HEK293 (cell line): ENCODE measurements around the gene ARFRP1.

Experiments
- EGR2 ChIP-seq: fragments of 450-650 bp; formaldehyde crosslinking; IDR thresholded peaks from 2 replicates; pipeline ENCODE4 v1.5.1; 2016; ENCODE audit warnings: low read depth, missing biosample characterization, missing genetic modification characterization
- GLI4 ChIP-seq: fragments of 450-650 bp; formaldehyde crosslinking; IDR thresholded peaks from 2 replicates; pipeline ENCODE4 v1.5.1; 2016; ENCODE audit warnings: missing biosample characterization, missing genetic modification characterization
- GLIS1 ChIP-seq: fragments of 450-650 bp; formaldehyde crosslinking; IDR thresholded peaks from 2 replicates; pipeline ENCODE4 v1.5.1; 2016; ENCODE audit warnings: missing biosample characterization, missing genetic modification characterization
- HOXC10 ChIP-seq: sonication (generic); formaldehyde crosslinking; IDR thresholded peaks from 2 replicates; pipeline ENCODE4 v1.8.1; 2023; ENCODE audit warnings: mild to moderate bottlenecking, missing genetic modification reagents
- SP2 ChIP-seq: fragments of 450-650 bp; formaldehyde crosslinking; IDR thresholded peaks from 2 replicates; pipeline ENCODE4 v1.5.1; 2016; ENCODE audit warnings: missing biosample characterization, missing genetic modification characterization
- ZBTB7A ChIP-seq: fragments of 450-650 bp; formaldehyde crosslinking; IDR thresholded peaks from 2 replicates; pipeline ENCODE4 v1.5.1; 2016; ENCODE audit warnings: low read depth, missing biosample characterization, missing genetic modification characterization
- ZNF155 ChIP-seq: fragments of 450-650 bp; formaldehyde crosslinking; IDR thresholded peaks from 2 replicates; pipeline ENCODE4 v1.5.1; 2016; ENCODE audit warnings: missing biosample characterization, missing genetic modification characterization
- ZNF184 ChIP-seq: fragments of 450-650 bp; IDR thresholded peaks from 2 replicates; pipeline ENCODE4 v1.5.1; 2018; ENCODE audit warnings: missing biosample characterization, mild to moderate bottlenecking, missing genetic modification characterization
- ZNF202 ChIP-seq: fragments of 450-650 bp; formaldehyde crosslinking; IDR thresholded peaks from 2 replicates; pipeline ENCODE4 v1.5.1; 2016; ENCODE audit warnings: missing biosample characterization, missing genetic modification characterization, borderline replicate concordance
- ZNF248 ChIP-seq: fragments of 450-650 bp; formaldehyde crosslinking; IDR thresholded peaks from 2 replicates; pipeline ENCODE4 v1.5.1; 2017; ENCODE audit warnings: missing biosample characterization, missing genetic modification characterization
- ZNF335 ChIP-seq: fragments of 450-650 bp; formaldehyde crosslinking; conservative IDR thresholded peaks from 2 replicates; pipeline ENCODE4 v1.5.1; 2016; ENCODE audit warnings: missing biosample characterization, missing genetic modification characterization
- ZNF341 ChIP-seq: fragments of 450-650 bp; formaldehyde crosslinking; IDR thresholded peaks from 2 replicates; pipeline ENCODE4; 2016; ENCODE audit warnings: low read depth, missing biosample characterization, missing genetic modification characterization
- ZNF391 ChIP-seq: fragments of 450-650 bp; formaldehyde crosslinking; IDR thresholded peaks from 2 replicates; pipeline ENCODE4 v1.5.1; 2016; ENCODE audit warnings: low read depth, missing biosample characterization, missing genetic modification characterization, borderline replicate concordance
- ZNF529 ChIP-seq: fragments of 450-650 bp; formaldehyde crosslinking; IDR thresholded peaks from 2 replicates; pipeline ENCODE4 v1.5.1; 2017; ENCODE audit warnings: missing genetic modification characterization, missing biosample characterization; ENCODE audit not compliant: insufficient replicate concordance
- ZNF549 ChIP-seq: fragments of 450-650 bp; IDR thresholded peaks from 2 replicates; pipeline ENCODE4 v1.5.1; 2018; ENCODE audit warnings: missing biosample characterization, missing genetic modification characterization, mild to moderate bottlenecking, inconsistent platforms, moderate library complexity
- ZNF560 ChIP-seq: fragments of 450-650 bp; formaldehyde crosslinking; IDR thresholded peaks from 2 replicates; pipeline ENCODE4 v1.5.1; 2017; ENCODE audit warnings: missing biosample characterization, missing genetic modification characterization, borderline replicate concordance
- ZNF654 ChIP-seq: fragments of 450-650 bp; formaldehyde crosslinking; IDR thresholded peaks from 2 replicates; pipeline ENCODE4 v1.5.1; 2016; ENCODE audit warnings: low read depth, missing biosample characterization, missing genetic modification characterization
- ZNF660 ChIP-seq: fragments of 450-650 bp; IDR thresholded peaks from 2 replicates; pipeline ENCODE4 v1.5.1; 2018; ENCODE audit warnings: missing biosample characterization, mild to moderate bottlenecking, missing genetic modification characterization
- ZNF664 ChIP-seq: fragments of 450-650 bp; formaldehyde crosslinking; IDR thresholded peaks from 2 replicates; pipeline ENCODE4 v1.5.1; 2016; ENCODE audit warnings: missing biosample characterization, missing genetic modification characterization
- ZNF701 ChIP-seq: fragments of 450-650 bp; formaldehyde crosslinking; IDR thresholded peaks from 2 replicates; pipeline ENCODE4 v1.5.1; 2016; ENCODE audit warnings: missing biosample characterization, missing genetic modification characterization
- ZNF707 ChIP-seq: fragments of 450-650 bp; formaldehyde crosslinking; IDR thresholded peaks from 2 replicates; pipeline ENCODE4 v1.5.1; 2016; ENCODE audit warnings: missing biosample characterization, missing genetic modification characterization
- ZNF776 ChIP-seq: fragments of 450-650 bp; formaldehyde crosslinking; IDR thresholded peaks from 2 replicates; pipeline ENCODE4 v1.5.0; 2017; ENCODE audit warnings: missing biosample characterization, missing genetic modification characterization, borderline replicate concordance
- ZNF777 ChIP-seq: fragments of 450-650 bp; formaldehyde crosslinking; IDR thresholded peaks from 2 replicates; pipeline ENCODE4 v1.5.1; 2017; ENCODE audit warnings: missing biosample characterization, missing genetic modification characterization, borderline replicate concordance
- ZNF837 ChIP-seq: fragments of 450-650 bp; formaldehyde crosslinking; IDR thresholded peaks from 2 replicates; pipeline ENCODE4 v1.5.1; 2016; ENCODE audit warnings: missing biosample characterization, missing genetic modification characterization
- TF ChIP-seq, protein P1 (sequence below): fragments of 450-650 bp; formaldehyde crosslinking; optimal IDR thresholded peaks from 2 replicates; pipeline ENCODE3; 2016; ENCODE audit warnings: missing biosample characterization, mild to moderate bottlenecking, missing genetic modification characterization
- TF ChIP-seq, protein P2 (sequence below): fragments of 450-650 bp; formaldehyde crosslinking; IDR thresholded peaks from 2 replicates; pipeline ENCODE4 v1.5.1; 2016; ENCODE audit warnings: missing biosample characterization, missing genetic modification characterization
- TF ChIP-seq, protein P3 (sequence below): fragments of 450-650 bp; formaldehyde crosslinking; IDR thresholded peaks from 2 replicates; pipeline ENCODE4 v1.5.1; 2016; ENCODE audit warnings: missing biosample characterization, missing genetic modification characterization
- TF ChIP-seq, protein P4 (sequence below): fragments of 450-650 bp; formaldehyde crosslinking; IDR thresholded peaks from 2 replicates; pipeline ENCODE4 v1.5.1; 2016; ENCODE audit warnings: missing biosample characterization, missing genetic modification characterization, borderline replicate concordance

ARFRP1 gene

DNA sequence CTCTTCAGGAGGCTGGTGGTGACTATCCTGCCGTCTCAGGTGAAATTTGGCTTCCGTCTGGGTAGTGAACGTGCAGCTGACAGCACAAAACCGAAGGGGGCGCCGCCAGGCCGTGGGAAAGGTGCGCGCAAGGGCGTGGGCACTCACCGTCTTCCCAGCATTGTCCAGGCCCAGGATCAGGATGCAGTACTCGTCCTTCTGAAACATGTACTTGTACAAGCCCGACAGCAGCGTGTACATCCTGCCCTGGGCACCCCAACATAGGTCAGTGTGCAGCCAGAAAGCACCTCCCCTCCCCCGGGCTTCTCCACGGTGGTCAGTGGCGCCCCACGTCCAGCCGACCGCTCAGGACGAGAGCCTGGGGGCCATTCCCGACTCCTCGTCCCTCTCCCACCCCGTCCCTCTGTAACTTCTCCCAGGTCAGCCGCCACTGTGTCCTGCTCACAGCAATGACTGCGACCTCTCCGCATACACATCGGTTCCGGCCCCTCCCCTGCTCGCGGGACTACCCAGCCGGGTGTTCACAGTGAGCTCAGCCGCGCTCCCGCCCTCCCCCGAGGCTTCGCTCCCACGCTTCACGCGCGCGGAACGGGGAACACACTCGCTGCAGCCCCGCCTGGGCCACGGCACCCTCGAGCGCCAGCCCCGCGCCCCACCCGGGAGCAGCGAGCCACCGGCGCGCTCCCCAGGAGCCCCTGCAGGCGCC lies 771 bp downstream of the ARFRP1 start (continued):
- TF ChIP-seq ZNF664 (tag by site-specific recombination), result no peak
- TF ChIP-seq ZNF341 (tag by site-specific recombination), result peak; percentile 36; the same call in 1 of the 2 replicates
- TF ChIP-seq ZNF202, result no peak
- TF ChIP-seq, protein P1, sequence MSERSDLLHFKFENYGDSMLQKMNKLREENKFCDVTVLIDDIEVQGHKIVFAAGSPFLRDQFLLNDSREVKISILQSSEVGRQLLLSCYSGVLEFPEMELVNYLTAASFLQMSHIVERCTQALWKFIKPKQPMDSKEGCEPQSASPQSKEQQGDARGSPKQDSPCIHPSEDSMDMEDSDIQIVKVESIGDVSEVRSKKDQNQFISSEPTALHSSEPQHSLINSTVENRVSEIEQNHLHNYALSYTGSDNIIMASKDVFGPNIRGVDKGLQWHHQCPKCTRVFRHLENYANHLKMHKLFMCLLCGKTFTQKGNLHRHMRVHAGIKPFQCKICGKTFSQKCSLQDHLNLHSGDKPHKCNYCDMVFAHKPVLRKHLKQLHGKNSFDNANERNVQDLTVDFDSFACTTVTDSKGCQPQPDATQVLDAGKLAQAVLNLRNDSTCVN (tag by site-specific recombination), result peak; percentile 98
- TF ChIP-seq, protein P2, sequence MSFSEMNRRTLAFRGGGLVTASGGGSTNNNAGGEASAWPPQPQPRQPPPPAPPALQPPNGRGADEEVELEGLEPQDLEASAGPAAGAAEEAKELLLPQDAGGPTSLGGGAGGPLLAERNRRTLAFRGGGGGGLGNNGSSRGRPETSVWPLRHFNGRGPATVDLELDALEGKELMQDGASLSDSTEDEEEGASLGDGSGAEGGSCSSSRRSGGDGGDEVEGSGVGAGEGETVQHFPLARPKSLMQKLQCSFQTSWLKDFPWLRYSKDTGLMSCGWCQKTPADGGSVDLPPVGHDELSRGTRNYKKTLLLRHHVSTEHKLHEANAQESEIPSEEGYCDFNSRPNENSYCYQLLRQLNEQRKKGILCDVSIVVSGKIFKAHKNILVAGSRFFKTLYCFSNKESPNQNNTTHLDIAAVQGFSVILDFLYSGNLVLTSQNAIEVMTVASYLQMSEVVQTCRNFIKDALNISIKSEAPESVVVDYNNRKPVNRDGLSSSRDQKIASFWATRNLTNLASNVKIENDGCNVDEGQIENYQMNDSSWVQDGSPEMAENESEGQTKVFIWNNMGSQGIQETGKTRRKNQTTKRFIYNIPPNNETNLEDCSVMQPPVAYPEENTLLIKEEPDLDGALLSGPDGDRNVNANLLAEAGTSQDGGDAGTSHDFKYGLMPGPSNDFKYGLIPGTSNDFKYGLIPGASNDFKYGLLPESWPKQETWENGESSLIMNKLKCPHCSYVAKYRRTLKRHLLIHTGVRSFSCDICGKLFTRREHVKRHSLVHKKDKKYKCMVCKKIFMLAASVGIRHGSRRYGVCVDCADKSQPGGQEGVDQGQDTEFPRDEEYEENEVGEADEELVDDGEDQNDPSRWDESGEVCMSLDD, result peak; percentile 36; the same call in 1 of the 2 replicates
- TF ChIP-seq ZNF549 (tag by site-specific recombination), result no peak
- TF ChIP-seq ZNF529, result no peak
- TF ChIP-seq ZNF335 (tag by site-specific recombination), result no peak; the same call in 1 of the 2 replicates
- TF ChIP-seq, protein P3, sequence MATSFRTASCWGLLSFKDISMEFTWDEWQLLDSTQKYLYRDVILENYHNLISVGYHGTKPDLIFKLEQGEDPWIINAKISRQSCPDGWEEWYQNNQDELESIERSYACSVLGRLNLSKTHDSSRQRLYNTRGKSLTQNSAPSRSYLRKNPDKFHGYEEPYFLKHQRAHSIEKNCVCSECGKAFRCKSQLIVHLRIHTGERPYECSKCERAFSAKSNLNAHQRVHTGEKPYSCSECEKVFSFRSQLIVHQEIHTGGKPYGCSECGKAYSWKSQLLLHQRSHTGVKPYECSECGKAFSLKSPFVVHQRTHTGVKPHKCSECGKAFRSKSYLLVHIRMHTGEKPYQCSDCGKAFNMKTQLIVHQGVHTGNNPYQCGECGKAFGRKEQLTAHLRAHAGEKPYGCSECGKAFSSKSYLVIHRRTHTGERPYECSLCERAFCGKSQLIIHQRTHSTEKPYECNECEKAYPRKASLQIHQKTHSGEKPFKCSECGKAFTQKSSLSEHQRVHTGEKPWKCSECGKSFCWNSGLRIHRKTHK (tag by site-specific recombination), result no peak
- no peak for TF ChIP-seq ZNF776
- no peak for TF ChIP-seq ZNF837
- TF ChIP-seq ZBTB7A (tag by site-specific recombination), result peak; percentile 15; the same call in 1 of the 2 replicates
- no peak for TF ChIP-seq HOXC10 (CRISPR knock-in tag)
- TF ChIP-seq GLI4 (tag by site-specific recombination), result no peak
- no peak; the same call in none of the 2 replicates for TF ChIP-seq EGR2 (tag by site-specific recombination)
- TF ChIP-seq ZNF560 (tag by site-specific recombination), result no peak
- no peak for TF ChIP-seq ZNF155 (tag by site-specific recombination)
- no peak for TF ChIP-seq ZNF777 (tag by site-specific recombination)
- TF ChIP-seq ZNF654 (tag by site-specific recombination), result peak; percentile 44
- TF ChIP-seq ZNF701 (tag by site-specific recombination), result no peak
- no peak for TF ChIP-seq ZNF707
- TF ChIP-seq ZNF660 (tag by site-specific recombination), result no peak
- no peak for TF ChIP-seq ZNF184 (tag by site-specific recombination)
- TF ChIP-seq GLIS1 (tag by site-specific recombination), result no peak
- TF ChIP-seq ZNF391 (tag by site-specific recombination), result no peak
- no peak for TF ChIP-seq ZNF248 (tag by site-specific recombination)
- TF ChIP-seq, protein P4, sequence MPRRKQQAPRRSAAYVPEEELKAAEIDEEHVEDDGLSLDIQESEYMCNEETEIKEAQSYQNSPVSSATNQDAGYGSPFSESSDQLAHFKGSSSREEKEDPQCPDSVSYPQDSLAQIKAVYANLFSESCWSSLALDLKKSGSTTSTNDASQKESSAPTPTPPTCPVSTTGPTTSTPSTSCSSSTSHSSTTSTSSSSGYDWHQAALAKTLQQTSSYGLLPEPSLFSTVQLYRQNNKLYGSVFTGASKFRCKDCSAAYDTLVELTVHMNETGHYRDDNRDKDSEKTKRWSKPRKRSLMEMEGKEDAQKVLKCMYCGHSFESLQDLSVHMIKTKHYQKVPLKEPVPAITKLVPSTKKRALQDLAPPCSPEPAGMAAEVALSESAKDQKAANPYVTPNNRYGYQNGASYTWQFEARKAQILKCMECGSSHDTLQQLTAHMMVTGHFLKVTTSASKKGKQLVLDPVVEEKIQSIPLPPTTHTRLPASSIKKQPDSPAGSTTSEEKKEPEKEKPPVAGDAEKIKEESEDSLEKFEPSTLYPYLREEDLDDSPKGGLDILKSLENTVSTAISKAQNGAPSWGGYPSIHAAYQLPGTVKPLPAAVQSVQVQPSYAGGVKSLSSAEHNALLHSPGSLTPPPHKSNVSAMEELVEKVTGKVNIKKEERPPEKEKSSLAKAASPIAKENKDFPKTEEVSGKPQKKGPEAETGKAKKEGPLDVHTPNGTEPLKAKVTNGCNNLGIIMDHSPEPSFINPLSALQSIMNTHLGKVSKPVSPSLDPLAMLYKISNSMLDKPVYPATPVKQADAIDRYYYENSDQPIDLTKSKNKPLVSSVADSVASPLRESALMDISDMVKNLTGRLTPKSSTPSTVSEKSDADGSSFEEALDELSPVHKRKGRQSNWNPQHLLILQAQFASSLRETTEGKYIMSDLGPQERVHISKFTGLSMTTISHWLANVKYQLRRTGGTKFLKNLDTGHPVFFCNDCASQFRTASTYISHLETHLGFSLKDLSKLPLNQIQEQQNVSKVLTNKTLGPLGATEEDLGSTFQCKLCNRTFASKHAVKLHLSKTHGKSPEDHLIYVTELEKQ (tag by site-specific recombination), result no peak
- TF ChIP-seq SP2 (tag by site-specific recombination), result no peak; the same call in none of the 2 replicates
